Tibial nerve (tissue), 4 donors: ENCODE measurements around the gene DDA1. TPM values are rescaled to one million over a fixed set of nuclear protein-coding genes. Genes with fewer than 3 reads are reported as not detected.

Experiments
- DNase-seq, 2 donors: peaks; one replicate each; pipeline ENCODE4 v3.0.0-alpha.2; 2019; ENCODE audit warnings: low spot score in 2 of 2
- H3K27ac ChIP-seq, 4 donors: fragments of 200-600 bp; sonication (generic) in 3 of 4; one replicate each; pipeline ENCODE4 v1.5.1; 2017 to 2019; ENCODE audit warnings: mild to moderate bottlenecking in 1 of 4
- H3K27me3 ChIP-seq, 2 donors: fragments of 200-600 bp; sonication (generic) in 1 of 2; one replicate each; pipeline versions ENCODE4 v1.5.1 to v1.6.0; 2017 to 2019
- H3K36me3 ChIP-seq, 3 donors: fragments of 200-600 bp; sonication (generic); one replicate each; pipeline ENCODE4 v1.5.1; 2018 to 2019
- H3K4me1 ChIP-seq, 4 donors: fragments of 200-600 bp; sonication (generic) in 3 of 4; one replicate each; pipeline ENCODE4 v1.5.1; 2017 to 2019
- H3K4me3 ChIP-seq, 4 donors: fragments of 200-600 bp; sonication (generic) in 3 of 4; one replicate each; pipeline ENCODE4 v1.5.1; 2017 to 2019; ENCODE audit warnings: mild to moderate bottlenecking in 1 of 4, moderate library complexity in 1 of 4
- H3K9me3 ChIP-seq, 4 donors: fragments of 200-600 bp; sonication (generic) in 3 of 4; one replicate each; pipeline ENCODE4 v1.5.1; 2017 to 2019
- CTCF ChIP-seq, 5 experiments: fragments of 200-600 bp in 3 of 5; fragments of 450-650 bp in 2 of 5; sonication (generic) in 3 of 5; IDR thresholded peaks; one replicate each; pipeline ENCODE4 v1.5.1; 2016 to 2019; ENCODE audit warnings: antibody characterized with exemption in 5 of 5, mild to moderate bottlenecking in 3 of 5, moderate library complexity in 2 of 5
- EP300 ChIP-seq, 2 donors: sonication (generic); formaldehyde crosslinking; IDR thresholded peaks; one replicate each; pipeline ENCODE4 v1.6.1; 2017; ENCODE audit warnings: antibody characterized with exemption in 2 of 2, mild to moderate bottlenecking in 1 of 2
- POLR2A ChIP-seq, 2 donors: fragments of 450-650 bp; IDR thresholded peaks; one replicate each; pipeline ENCODE4 v1.6.1; 2017; ENCODE audit warnings: antibody characterized with exemption in 2 of 2, mild to moderate bottlenecking in 2 of 2, moderate library complexity in 2 of 2
- WGBS, 2 donors: methylation state at CpG; one replicate each; pipeline ENCODE4 v1.1.5; 2018; 5-methylcytosine and 5-hydroxymethylcytosine counted together
- total RNA-seq, 4 donors: library from RNA; depleted of rRNA; stranded (reverse); fragments of >200 nt; gene quantifications; one replicate each; pipeline ENCODE4 v1.1.0, GENCODE V29; 2016

Gene DDA1
- total RNA-seq, 4 donors from 2014 or later = 5.7 to 14.7 (median 7.8) TPM

- Histone ChIP-seq H3K27me3 (no peaks in the 10 kb centered on the region), H3K4me3 (no peak overlapping the region), H3K4me1 (peaks cover 0 to 70% (median 24%) of the 10 kb centered on the region in 4 donors), H3K36me3 (peaks cover 0 to 66% (median 0%) of the 10 kb centered on the region in 3 donors), H3K9me3 (no peaks in the 10 kb centered on the region), H3K27ac (no peak overlapping the region)
- 90 to 92% methylated on average over 24 to 26 of the region's 27 CpGs for WGBS, 2 donors
- TF ChIP-seq EP300 (IDR thresholded peaks at IDR 0.05) (no peak), POLR2A (IDR thresholded peaks at IDR 0.05) (no peak), CTCF (IDR thresholded peaks at IDR 0.05) (no peak)
- DNase-seq = no peak
These were observed 17.8 kb downstream of the DDA1 start for GRCh38 chr19:17327068-17327653.

GRCh38 chr19:17327654-17328516 is 18.5 kb downstream of the DDA1 start:
- Histone ChIP-seq H3K4me1 (peaks cover 0 to 67% (median 19%) of the 10 kb centered on the region in 4 donors), H3K27me3 (no peaks in the 10 kb centered on the region), H3K4me3 (peak overlapping the region in 2 of 4 donors; percentile 35 to 46), H3K27ac (peak overlapping the region in 3 of 4 donors; percentile 13 to 77 (median 50)), H3K36me3 (peaks cover 0 to 65% (median 0%) of the 10 kb centered on the region in 3 donors), H3K9me3 (no peaks in the 10 kb centered on the region)
- no peak for DNase-seq
- 42 to 61% methylated on average over 46 to 50 of the region's 64 CpGs for WGBS, 2 donors
- TF ChIP-seq EP300 (IDR thresholded peaks at IDR 0.05) = no peak
- no peak for TF ChIP-seq POLR2A (IDR thresholded peaks at IDR 0.05)
- no peak for TF ChIP-seq CTCF (IDR thresholded peaks at IDR 0.05)

GRCh38 chr19:17328517-17329365 is 19.4 kb downstream of the DDA1 start:
- H3K27ac ChIP-seq = peak overlapping the region in 2 of 4 donors; percentile 50 to 77
- DNase-seq = no peak
- peaks cover 0 to 68% (median 22%) of the 10 kb centered on the region in 4 donors for H3K4me1 ChIP-seq
- H3K4me3 ChIP-seq = peak overlapping the region in 2 of 4 donors; percentile 35 to 46
- TF ChIP-seq EP300 (IDR thresholded peaks at IDR 0.05) (no peak), CTCF (IDR thresholded peaks at IDR 0.05) (no peak), POLR2A (IDR thresholded peaks at IDR 0.05) (no peak)
- 55% methylated on average over 68 to 90 of the region's 94 CpGs for WGBS, 2 donors
- no peaks in the 10 kb centered on the region for H3K9me3 ChIP-seq
- no peaks in the 10 kb centered on the region for H3K27me3 ChIP-seq
- H3K36me3 ChIP-seq = peaks cover 0 to 68% (median 0%) of the 10 kb centered on the region in 3 donors

- Histone ChIP-seq H3K36me3 (peaks cover 0 to 62% (median 0%) of the 10 kb centered on the region in 3 donors), H3K27ac (no peak overlapping the region), H3K4me1 (peaks cover 0 to 66% (median 20%) of the 10 kb centered on the region in 4 donors), H3K9me3 (no peaks in the 10 kb centered on the region), H3K27me3 (no peaks in the 10 kb centered on the region), H3K4me3 (peak overlapping the region in 1 of 4 donors; percentile 46)
- TF ChIP-seq EP300 (IDR thresholded peaks at IDR 0.05) (no peak), POLR2A (IDR thresholded peaks at IDR 0.05) (no peak), CTCF (IDR thresholded peaks at IDR 0.05) (no peak)
- WGBS, 2 donors = 83 to 88% methylated on average over 51 of the region's 51 CpGs
- no peak for DNase-seq
These were observed 20.3 kb downstream of the DDA1 start for GRCh38 chr19:17329366-17330261.
